SKM-1 (cell line): ENCODE results near the gene AVEN.
"Not testable (repeated sequence)": the region's sequence is repeated elsewhere in the genome, so short reads cannot be mapped to it uniquely, and the experiment has no call there.

ENCODE experiments used
- DNase-seq: peaks from one replicate; lab custom pipeline; 2025; ENCODE audit not compliant: unreplicated experiment; lab: John Stamatoyannopoulos, UW

AVEN gene

GRCh38 chr15:34043391-34043790, 4.4 kb upstream of the AVEN start:
- DNase-seq: no peak

GRCh38 chr15:34039790-34040113, 748 bp upstream of the AVEN start:
- DNase-seq: peak; percentile 10

GRCh38 chr15:34038023-34038870, 757 bp downstream of the AVEN start:
- DNase-seq: peak; percentile 69

GRCh38 chr15:34031987-34032760, 6.8 kb downstream of the AVEN start:
- no peak for DNase-seq

GRCh38 chr15:34027606-34028005, 11.4 kb downstream of the AVEN start:
- DNase-seq: no peak

GRCh38 chr15:34025252-34025651, 13.8 kb downstream of the AVEN start:
- DNase-seq: no peak

- DNase-seq: no peak
These were observed 15.1 kb downstream of the AVEN start for GRCh38 chr15:34023907-34024306.

GRCh38 chr15:34019369-34019990, 19.5 kb downstream of the AVEN start:
- no peak for DNase-seq

GRCh38 chr15:34018738-34019137, 20.3 kb downstream of the AVEN start:
- DNase-seq: not testable (repeated sequence)

- DNase-seq: no peak
These were observed 20.9 kb downstream of the AVEN start for GRCh38 chr15:34018021-34018645.

GRCh38 chr15:34014556-34014955, 24.4 kb downstream of the AVEN start:
- DNase-seq: no peak

- DNase-seq: no peak
These were observed 25.3 kb downstream of the AVEN start for GRCh38 chr15:34013746-34014145.

- no peak for DNase-seq
These were observed 26.5 kb downstream of the AVEN start for GRCh38 chr15:34012461-34013028.

GRCh38 chr15:34011481-34011880, 27.5 kb downstream of the AVEN start:
- DNase-seq: no peak

- no peak for DNase-seq
These were observed 28.1 kb downstream of the AVEN start for GRCh38 chr15:34010921-34011320.

- no peak for DNase-seq
These were observed 29.3 kb downstream of the AVEN start for GRCh38 chr15:34009656-34010055.

- no peak for DNase-seq
These were observed 32.6 kb downstream of the AVEN start for GRCh38 chr15:34006381-34006780.

- DNase-seq: no peak
These were observed 37.5 kb downstream of the AVEN start for GRCh38 chr15:34001536-34001935.

GRCh38 chr15:33995666-33996065, 43.3 kb downstream of the AVEN start:
- DNase-seq: not testable (repeated sequence)

GRCh38 chr15:33994005-33994615, 44.9 kb downstream of the AVEN start:
- peak; percentile 1 for DNase-seq

- no peak for DNase-seq
These were observed 50.6 kb downstream of the AVEN start for GRCh38 chr15:33988384-33988783.
